SK-N-SH treated with all-trans-retinoic acid at 6 μM for 48 hours (cell line): ENCODE results near the gene CCNB2.

Source experiments
- ATAC-seq: fragments of 200-7000 bp; cut with Tn5 transposase; 3 replicates; pipeline ENCODE4 v1.9.1; 2020; ENCODE audit warnings: mild to moderate bottlenecking, moderate library complexity
- BACH2 ChIP-seq: fragments of 250-450 bp; sonication (Bioruptor Pico); IDR thresholded peaks from 2 replicates; pipeline ENCODE4 v1.9.0; 2021; ENCODE audit warnings: mild to moderate bottlenecking, borderline replicate concordance
- CREB5 ChIP-seq: fragments of 250-450 bp; sonication (Bioruptor Pico); IDR thresholded peaks from 2 replicates; pipeline ENCODE4 v1.5.1; 2020; ENCODE audit warnings: low read depth, mild to moderate bottlenecking, moderate library complexity
- CSDC2 ChIP-seq: fragments of 250-450 bp; sonication (Bioruptor Pico); IDR thresholded peaks from 2 replicates; pipeline ENCODE4 v1.5.0; 2020; ENCODE audit warnings: mild to moderate bottlenecking, moderate library complexity
- CSRNP3 ChIP-seq: fragments of 250-450 bp; sonication (Bioruptor Pico); IDR thresholded peaks from 2 replicates; pipeline ENCODE4 v1.5.1; 2021; ENCODE audit warnings: mild to moderate bottlenecking, moderate library complexity
- ESRRG ChIP-seq: fragments of 250-450 bp; sonication (Bioruptor Pico); IDR thresholded peaks from 2 replicates; pipeline ENCODE4 v1.6.1; 2021; ENCODE audit warnings: mild to moderate bottlenecking
- ISL1 ChIP-seq: fragments of 250-450 bp; sonication (Bioruptor Pico); IDR thresholded peaks from 2 replicates; pipeline ENCODE4 v2.1.2; 2022; ENCODE audit warnings: mild to moderate bottlenecking, moderate library complexity
- OSR1 ChIP-seq: fragments of 250-450 bp; sonication (Bioruptor Pico); IDR thresholded peaks from 2 replicates; pipeline ENCODE4 v1.8.0; 2022; ENCODE audit warnings: moderate library complexity, mild to moderate bottlenecking, inconsistent platforms
- PATZ1 ChIP-seq: fragments of 250-450 bp; sonication (Bioruptor Pico); IDR thresholded peaks from 2 replicates; pipeline ENCODE4 v1.8.0; 2020; ENCODE audit warnings: mild to moderate bottlenecking, moderate library complexity, borderline replicate concordance
- POU6F1 ChIP-seq: fragments of 250-450 bp; sonication (Bioruptor Pico); IDR thresholded peaks from 2 replicates; pipeline ENCODE4 v1.8.0; 2021; ENCODE audit warnings: low read depth, mild to moderate bottlenecking, moderate library complexity, borderline replicate concordance
- PPARA ChIP-seq: fragments of 250-450 bp; sonication (Bioruptor Pico); IDR thresholded peaks from 2 replicates; pipeline ENCODE4 v1.5.0; 2020; ENCODE audit warnings: mild to moderate bottlenecking, borderline replicate concordance
- RARB ChIP-seq: fragments of 250-450 bp; sonication (Bioruptor Pico); IDR thresholded peaks from 2 replicates; pipeline ENCODE4 v1.8.0; 2021; ENCODE audit warnings: mild to moderate bottlenecking, moderate library complexity
- SNAI2 ChIP-seq: fragments of 250-450 bp; sonication (Bioruptor Pico); IDR thresholded peaks from 2 replicates; pipeline ENCODE4 v1.5.0; 2020; ENCODE audit warnings: mild to moderate bottlenecking, moderate library complexity
- TCF4 ChIP-seq: fragments of 250-450 bp; sonication (Bioruptor Pico); IDR thresholded peaks from 2 replicates; pipeline ENCODE4 v1.8.0; 2021; ENCODE audit warnings: mild to moderate bottlenecking, moderate library complexity, borderline replicate concordance
- TOX ChIP-seq: fragments of 250-450 bp; sonication (Bioruptor Pico); IDR thresholded peaks from 2 replicates; pipeline ENCODE4 v1.8.0; 2021; ENCODE audit warnings: mild to moderate bottlenecking, moderate library complexity, borderline replicate concordance
- TSHZ2 ChIP-seq: fragments of 250-450 bp; sonication (Bioruptor Pico); IDR thresholded peaks from 2 replicates; pipeline ENCODE4 v1.5.0; 2020; ENCODE audit warnings: mild to moderate bottlenecking, moderate library complexity
- ZC3H10 ChIP-seq: fragments of 250-450 bp; sonication (Bioruptor Pico); IDR thresholded peaks from 2 replicates; pipeline ENCODE4 v1.5.1; 2021; ENCODE audit warnings: mild to moderate bottlenecking, moderate library complexity
- ZFP3 ChIP-seq: fragments of 250-450 bp; sonication (Bioruptor Pico); IDR thresholded peaks from 2 replicates; pipeline ENCODE4 v1.5.0; 2020; ENCODE audit warnings: mild to moderate bottlenecking, moderate library complexity
- ZNF565 ChIP-seq: fragments of 450-650 bp; formaldehyde crosslinking; conservative IDR thresholded peaks from 2 replicates; pipeline ENCODE4 v1.5.0; 2020; ENCODE audit warnings: low read depth, mild to moderate bottlenecking, moderate library complexity
- ZNF70 ChIP-seq: fragments of 450-650 bp; formaldehyde crosslinking; IDR thresholded peaks from 2 replicates; pipeline ENCODE4 v1.5.0; 2020; ENCODE audit warnings: mild to moderate bottlenecking, moderate library complexity
- ZNF8 ChIP-seq: fragments of 450-650 bp; formaldehyde crosslinking; IDR thresholded peaks from 2 replicates; pipeline ENCODE4 v1.5.0; 2020; ENCODE audit warnings: mild to moderate bottlenecking, moderate library complexity

The CCNB2 gene

GRCh38 chr15:59157840-59158700 is 53.1 kb downstream of the CCNB2 start:
- no peak for ATAC-seq
- no peak for TF ChIP-seq ZNF565 (CRISPR knock-in tag)
- no peak for TF ChIP-seq ZNF8 (CRISPR knock-in tag)
- TF ChIP-seq POU6F1 (CRISPR knock-in tag) = no peak
- no peak for TF ChIP-seq OSR1 (CRISPR knock-in tag)
- TF ChIP-seq ZFP3 = no peak
- TF ChIP-seq ZNF70 (CRISPR knock-in tag) = no peak
- no peak for TF ChIP-seq CSRNP3 (CRISPR knock-in tag)
- no peak for TF ChIP-seq TOX (CRISPR knock-in tag)
- TF ChIP-seq ZC3H10 (CRISPR knock-in tag) = no peak
- no peak for TF ChIP-seq BACH2 (CRISPR knock-in tag)
- TF ChIP-seq ISL1 = no peak
- TF ChIP-seq PATZ1 (CRISPR knock-in tag) = no peak
- no peak for TF ChIP-seq SNAI2 (CRISPR knock-in tag)
- no peak for TF ChIP-seq CREB5 (CRISPR knock-in tag)
- no peak for TF ChIP-seq ESRRG (CRISPR knock-in tag)
- TF ChIP-seq TCF4 (CRISPR knock-in tag) = no peak
- no peak for TF ChIP-seq PPARA (CRISPR knock-in tag)
- TF ChIP-seq RARB = no peak

GRCh38 chr15:59158701-59159034 is 53.7 kb downstream of the CCNB2 start:
- ATAC-seq = no peak

More at GRCh38 chr15:59158701-59159034, 53.7 kb downstream of the CCNB2 start:
- no peak for TF ChIP-seq ISL1
- TF ChIP-seq TSHZ2 (CRISPR knock-in tag) = no peak
- no peak for TF ChIP-seq RARB
- no peak for TF ChIP-seq CSDC2
- no peak for TF ChIP-seq ZNF70 (CRISPR knock-in tag)
- TF ChIP-seq SNAI2 (CRISPR knock-in tag) = no peak
- TF ChIP-seq PATZ1 (CRISPR knock-in tag) = no peak
- TF ChIP-seq TCF4 (CRISPR knock-in tag) = no peak
- no peak for TF ChIP-seq ZC3H10 (CRISPR knock-in tag)
